HepG2 (cell line): ENCODE measurements around the gene ZNF445. TPM values are rescaled to one million over a fixed set of nuclear protein-coding genes. Genes with fewer than 3 reads are reported as not detected.

Source experiments
- DNMT3B ChIP-seq: conservative IDR thresholded peaks from 2 replicates; pipeline ENCODE4 v1.6.1; 2016; ENCODE audit warnings: missing biosample characterization, control low read depth
- PAF1 ChIP-seq: IDR thresholded peaks from 2 replicates; pipeline ENCODE4 v1.6.1; 2016; ENCODE audit warnings: missing genetic modification reagents, missing compliant biosample characterization
- PRPF4 ChIP-seq: fragments of 200-400 bp; formaldehyde crosslinking; IDR thresholded peaks from 2 replicates; pipeline ENCODE4 v1.6.1; 2016; ENCODE audit warnings: low read length, low read depth; ENCODE audit not compliant: poor library complexity, severe bottlenecking
- TARDBP ChIP-seq: sonication (generic); formaldehyde crosslinking; IDR thresholded peaks from 2 replicates; pipeline ENCODE4 v1.8.0; 2022; ENCODE audit warnings: mild to moderate bottlenecking, missing genetic modification reagents
- ZBTB20 ChIP-seq: sonication (generic); formaldehyde crosslinking; IDR thresholded peaks from 2 replicates; pipeline ENCODE4 v1.8.1; 2023; ENCODE audit warnings: missing genetic modification reagents, low read depth, mild to moderate bottlenecking, borderline replicate concordance
- ZNF143 ChIP-seq: sonication (generic); formaldehyde crosslinking; IDR thresholded peaks from 2 replicates; pipeline ENCODE4 v1.4.0; 2020; ENCODE audit warnings: missing genetic modification reagents
- ZNF407 ChIP-seq: sonication (generic); formaldehyde crosslinking; IDR thresholded peaks from one replicate; pipeline ENCODE4 v1.5.1; 2020; ENCODE audit warnings: mild to moderate bottlenecking, missing genetic modification reagents; ENCODE audit errors: not compliant biosample characterization
- ZNF441 ChIP-seq: sonication (generic); formaldehyde crosslinking; IDR thresholded peaks from 2 replicates; pipeline ENCODE4 v1.7.0; 2021; ENCODE audit warnings: missing genetic modification reagents, borderline replicate concordance
- ZNF629 ChIP-seq: sonication (generic); formaldehyde crosslinking; conservative IDR thresholded peaks from 2 replicates; pipeline ENCODE4 v1.5.0; 2020; ENCODE audit warnings: missing genetic modification reagents
- polyA plus RNA-seq, 8 experiments: library from polyadenylated mRNA; depleted of rRNA in 3 of 8; stranded (reverse) in 7 of 8; unstranded in 1 of 8; fragments of >200 nt; fragmentation: Illumina TruSeq in 4 of 8; extraction: Trizol in 4 of 8; gene quantifications; 2 replicates each; pipeline versions ENCODE4 v1.2.1 to v1.2.3, GENCODE V29; 2011 to 2016; ENCODE audit warnings: low read depth in 4 of 8, missing spikeins in 1 of 8, mixed read lengths in 1 of 8; ENCODE audit not compliant: insufficient read depth in 1 of 8
- total RNA-seq, 5 experiments: library from RNA; depleted of rRNA; stranded (reverse); fragments of >200 nt; fragmentation: Illumina TruSeq; extraction: Trizol; gene quantifications; 2 replicates each; pipeline ENCODE4 v1.2.3, GENCODE V29; 2016; ENCODE audit warnings: low read depth in 1 of 5

ZNF445 gene
- total and polyA plus RNA-seq, 2 of the 13 experiments (the other 11 are each of a cell fraction or from before 2014, with no cell fraction given), result 4.4 to 10.3 TPM

- TF ChIP-seq ZNF407 (no peak), ZBTB20 (CRISPR knock-in tag) (no peak), TARDBP (CRISPR knock-in tag) (no peak), DNMT3B (no peak), ZNF441 (CRISPR knock-in tag) (no peak), ZNF143 (CRISPR knock-in tag) (no peak), ZNF629 (no peak), PRPF4 (no peak), PAF1 (no peak)
Measured at GRCh38 chr3:44445786-44446185, 31.7 kb downstream of the ZNF445 start (continued).
